GM18499 (cell line): ENCODE measurements around the gene KLHL34.

Experiments used
- ATAC-seq: cut with Tn5 transposase; IDR thresholded peaks from one replicate; pipeline ENCODE4 v1.9.1; 2021; ENCODE audit warnings: moderate number of reproducible peaks; ENCODE audit not compliant: insufficient read depth, unreplicated experiment

The KLHL34 gene

GRCh38 chrX:21658152-21658737, at the start of gene KLHL34:
TSS of gene KLHL34 (minus strand) at chrX:21658330. CDS start at chrX:21657788, 542 bp downstream.
- no peak for ATAC-seq

DNA sequence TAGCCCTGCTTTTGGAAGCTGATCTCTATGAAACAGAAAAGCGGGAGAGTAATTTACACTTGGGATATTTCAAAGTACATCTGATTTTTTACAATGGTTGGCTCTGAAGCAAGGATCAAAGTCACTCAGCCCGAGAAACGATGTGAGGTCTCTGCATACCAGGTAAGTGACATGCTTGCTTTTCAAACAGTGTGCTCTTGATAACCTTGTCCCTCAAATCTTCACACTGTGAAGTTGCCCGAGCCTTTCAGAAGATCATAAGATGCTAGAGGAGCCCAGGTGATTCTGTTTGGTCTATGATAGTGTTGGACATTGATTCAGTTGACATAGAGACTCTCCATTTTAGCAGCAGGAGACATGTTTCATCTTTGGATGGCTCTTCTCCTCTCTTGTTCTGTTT, 47.1 kb upstream of the KLHL34 start:
- no peak for ATAC-seq

DNA sequence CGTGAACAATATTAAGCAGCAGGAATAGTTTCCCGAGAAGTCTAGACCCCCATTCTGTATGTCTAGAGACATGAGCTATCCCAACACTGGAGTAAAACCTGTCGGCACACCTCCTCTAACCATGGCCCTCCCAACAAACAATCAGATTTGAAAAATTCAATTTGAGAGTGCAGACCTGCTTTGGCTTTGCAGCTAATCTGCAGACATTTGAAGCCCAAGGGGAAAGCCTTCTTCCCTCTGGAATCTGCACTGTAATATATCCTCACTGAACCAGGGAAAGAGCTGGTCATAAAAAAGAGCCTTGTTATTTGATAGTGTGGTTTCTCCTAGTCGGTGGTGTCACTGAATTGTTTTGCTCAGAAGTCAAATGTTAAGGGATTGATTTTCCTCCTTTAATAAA, 44.6 kb upstream of the KLHL34 start:
- no peak for ATAC-seq

- ATAC-seq, result no peak
Observed at GRCh38 chrX:21700967-21701366, 42.8 kb upstream of the KLHL34 start.

DNA sequence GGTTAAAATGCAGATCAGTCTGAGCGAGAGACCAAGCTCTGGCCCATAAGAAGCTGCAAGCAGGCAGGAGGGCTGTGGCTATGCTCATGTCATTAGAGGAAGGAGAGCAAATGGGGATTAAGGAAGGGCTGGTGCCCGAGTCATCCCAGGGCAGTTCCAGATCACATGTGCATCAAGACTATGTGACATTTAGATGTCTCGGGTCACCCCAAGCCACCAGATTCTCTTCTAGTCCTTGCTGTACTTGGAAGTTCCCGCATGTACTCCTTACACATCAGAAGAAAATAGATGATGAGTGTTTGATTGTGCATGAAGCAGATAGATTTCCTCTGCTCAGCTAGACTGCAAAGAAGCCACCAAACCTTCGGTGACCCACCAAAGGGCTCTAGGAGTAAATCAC, 42.1 kb upstream of the KLHL34 start:
- no peak for ATAC-seq

DNA sequence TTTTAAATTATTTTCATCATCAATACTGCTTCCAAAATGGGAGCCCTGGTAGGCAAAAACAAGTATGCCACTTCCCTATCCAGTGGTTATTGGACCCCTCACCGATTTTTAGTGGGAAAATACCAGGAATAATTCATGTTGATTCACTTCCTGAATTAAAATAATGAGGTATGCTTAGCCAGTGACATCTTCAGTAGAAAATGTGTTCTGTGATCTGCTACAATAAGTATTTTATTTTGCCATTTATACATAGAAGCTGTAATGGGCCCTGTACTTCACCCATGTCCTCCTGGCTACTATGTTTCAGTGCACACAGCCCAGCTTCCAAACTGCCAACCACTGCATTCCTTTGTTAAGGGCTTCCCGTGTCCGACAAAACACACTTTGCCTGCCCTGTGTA, 41.0 kb upstream of the KLHL34 start:
- no peak for ATAC-seq

DNA sequence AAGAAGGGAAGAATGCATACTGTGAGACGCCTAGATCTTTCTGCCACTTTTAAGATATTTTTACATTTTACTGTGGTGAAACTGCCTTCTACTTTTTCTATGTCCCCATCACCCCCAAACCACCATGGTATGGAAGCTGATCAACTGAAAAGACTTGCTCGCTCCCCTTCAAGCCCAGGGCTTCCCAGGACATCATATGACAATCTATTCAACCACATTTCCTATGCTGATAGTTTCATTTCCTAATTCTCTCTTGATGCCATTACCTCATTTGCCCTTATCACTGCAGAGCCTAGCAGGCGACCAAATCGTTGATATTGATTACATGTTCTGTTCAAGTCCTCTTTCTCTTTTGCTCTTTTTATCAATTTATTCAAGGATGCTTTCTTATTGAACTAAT, 40.1 kb upstream of the KLHL34 start:
- ATAC-seq, result no peak

DNA sequence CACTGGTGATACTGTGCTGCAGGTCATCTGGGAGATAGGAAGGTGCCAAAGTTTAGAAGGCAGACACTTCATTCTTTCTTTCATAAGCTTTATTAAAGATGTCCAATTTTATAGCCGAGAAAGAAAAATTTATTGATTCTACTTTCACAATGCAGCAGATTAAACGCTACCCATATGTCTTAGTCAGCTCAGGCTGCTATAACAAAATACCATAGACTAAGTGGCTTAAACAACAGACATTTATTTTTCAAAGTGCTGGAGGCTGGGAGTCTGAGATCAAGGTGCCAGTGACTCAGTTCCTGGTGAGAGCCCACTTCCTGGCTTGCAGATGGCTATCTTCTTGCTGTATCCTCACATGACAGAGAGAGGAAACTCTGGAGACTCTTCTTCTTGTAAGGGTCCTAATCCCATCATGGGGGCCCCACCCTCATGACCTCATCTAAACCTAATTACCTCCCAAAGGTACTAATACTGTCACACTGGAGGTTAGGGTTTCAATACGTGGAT, 33.4 kb upstream of the KLHL34 start:
- ATAC-seq, result no peak

DNA sequence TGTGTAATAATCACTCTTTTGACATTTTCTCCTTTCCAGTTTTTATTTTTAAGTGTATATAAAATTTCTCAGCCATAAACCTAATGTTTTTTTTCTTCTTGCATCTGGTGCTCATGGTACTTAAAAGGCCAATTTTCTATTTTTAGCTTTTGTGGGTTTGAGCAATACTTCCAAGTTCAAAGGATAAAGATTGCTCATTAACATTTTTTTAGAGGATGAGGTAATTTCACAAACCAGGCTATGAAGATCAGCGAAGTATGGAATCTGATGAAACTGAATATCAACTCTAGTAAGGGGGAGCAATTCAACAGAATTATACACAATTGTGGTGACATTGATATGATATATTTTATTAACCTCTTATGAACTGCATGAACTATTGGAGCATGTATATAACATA, 25.8 kb upstream of the KLHL34 start:
- ATAC-seq, result no peak

DNA sequence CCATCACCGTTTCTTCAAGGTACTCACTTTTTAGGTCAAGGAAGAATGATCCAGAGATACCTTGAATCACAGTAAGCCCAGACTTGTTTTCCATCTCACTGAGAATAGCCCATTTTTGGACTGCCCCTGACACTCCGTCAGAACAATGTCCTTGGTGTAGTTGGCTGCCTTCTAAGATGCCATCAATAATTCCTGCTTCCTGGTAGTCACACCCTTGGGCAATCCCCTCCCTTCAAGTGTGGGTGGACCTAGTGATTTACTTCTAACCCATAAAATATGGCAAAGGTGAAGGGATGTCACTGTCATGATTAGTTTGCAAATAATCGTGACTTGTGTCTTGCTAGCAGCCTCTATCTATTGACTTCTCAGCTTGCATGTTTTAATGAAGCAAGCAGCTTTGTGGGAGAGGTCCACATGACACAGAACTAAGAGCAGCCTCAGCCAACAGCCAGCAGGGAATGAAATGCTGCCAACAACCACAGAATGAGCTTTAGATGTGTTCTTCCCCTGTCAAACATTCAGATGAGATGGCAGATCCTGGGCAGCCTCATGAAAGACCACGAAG, 20.0 kb upstream of the KLHL34 start:
- ATAC-seq, result no peak

GRCh38 chrX:21675931-21676330, 17.8 kb upstream of the KLHL34 start:
- no peak for ATAC-seq

- ATAC-seq, result no peak
Observed at GRCh38 chrX:21674430-21675186, 16.5 kb upstream of the KLHL34 start.

GRCh38 chrX:21666679-21667078, 8.5 kb upstream of the KLHL34 start:
- no peak for ATAC-seq

GRCh38 chrX:21666252-21666651, 8.1 kb upstream of the KLHL34 start:
- no peak for ATAC-seq

DNA sequence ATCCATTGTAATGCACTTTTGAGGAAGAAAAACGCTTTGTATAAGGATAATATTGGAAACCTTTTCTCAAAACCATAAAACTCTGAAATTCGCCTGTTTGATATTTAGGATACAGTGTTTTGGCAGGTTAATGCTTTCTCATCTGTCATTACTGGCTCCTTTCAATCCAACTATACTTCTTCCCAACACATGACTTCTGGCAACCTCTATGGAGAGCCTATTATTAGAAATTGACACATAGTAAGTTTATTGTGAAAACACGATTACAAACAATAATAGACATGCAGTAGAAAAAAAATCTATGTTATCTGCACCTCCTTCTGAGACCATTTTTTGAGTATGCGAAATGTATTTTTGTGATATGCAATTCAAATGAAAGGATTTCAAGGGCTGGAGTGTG, 4.6 kb upstream of the KLHL34 start:
- no peak for ATAC-seq

- ATAC-seq, result no peak
Observed at GRCh38 chrX:21661316-21661715, 3.2 kb upstream of the KLHL34 start.

DNA sequence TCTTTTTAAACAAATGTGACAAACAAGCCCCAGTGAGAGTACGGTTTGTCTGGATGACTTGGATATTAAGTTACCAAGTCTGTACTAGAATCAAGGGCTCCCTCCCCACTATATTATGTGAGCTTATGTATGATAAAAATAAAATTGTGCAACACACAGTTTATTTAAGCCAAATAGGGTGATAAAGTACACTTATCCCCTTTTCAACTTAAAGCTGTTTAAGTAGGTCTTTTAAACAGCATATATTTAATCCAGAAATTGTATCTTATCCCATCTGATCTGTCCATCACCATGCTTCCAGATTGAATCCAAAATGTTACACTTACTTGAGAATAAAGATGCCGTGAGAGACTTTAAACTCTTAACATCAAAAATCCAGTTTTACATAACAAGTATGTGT, 2.0 kb upstream of the KLHL34 start:
- no peak for ATAC-seq

DNA sequence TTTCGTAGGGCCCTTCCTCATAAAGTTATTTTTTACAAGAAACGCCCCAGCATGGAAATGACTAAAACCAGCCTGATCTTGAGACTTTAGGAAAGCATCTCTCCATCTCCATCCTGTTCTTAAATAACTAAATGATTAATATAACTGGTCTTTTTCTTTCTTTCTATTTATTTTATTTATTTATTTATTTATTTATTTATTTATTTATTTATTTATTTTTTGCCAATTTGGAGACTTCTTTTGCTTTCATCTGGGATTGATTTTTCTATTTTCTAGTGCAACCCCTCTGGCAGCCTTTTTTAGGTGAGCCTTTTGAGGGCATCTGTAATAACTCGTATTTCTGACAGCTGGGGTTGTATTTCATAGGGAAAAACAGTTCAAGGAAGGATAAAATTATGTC, 1.2 kb upstream of the KLHL34 start:
- no peak for ATAC-seq

- ATAC-seq, result no peak
Observed at GRCh38 chrX:21658746-21659145, 616 bp upstream of the KLHL34 start.

GRCh38 chrX:21657318-21658151, 595 bp downstream of the KLHL34 start:
- no peak for ATAC-seq
